HEK293 (cell line): Measurements from ENCODE around the gene SRBD1.
"Not testable (repeated sequence)": the region's sequence is repeated elsewhere in the genome, so short reads cannot be mapped to it uniquely, and the experiment has no call there.

ENCODE experiments used
- CTCF ChIA-PET: fragments of 350-600 bp; formaldehyde crosslinking; extraction: SDS; loops from one replicate; lab custom pipeline; 2021; ENCODE audit warnings: antibody characterized with exemption; lab: Yijun Ruan, JAX
- POLR2A ChIA-PET: fragments of 300-600 bp; formaldehyde crosslinking; extraction: SDS; loops from one replicate; lab custom pipeline; 2020; ENCODE audit warnings: antibody characterized with exemption, inconsistent platforms; lab: Yijun Ruan, JAX
- H3K27ac ChIP-seq: fragments of 200-500 bp; sonication (Bioruptor generic); 2 replicates; pipeline ENCODE4 v1.5.1; 2014; ENCODE audit warnings: low read depth, low read length, control low read depth, inconsistent platforms; ENCODE audit errors: extremely low read depth
- H3K36me3 ChIP-seq, 2 experiments: fragments of 200-500 bp in 1 of 2; sonication (Bioruptor generic) in 1 of 2; 1 replicate in 1 of 2; 2 replicates in 1 of 2; pipeline ENCODE4 v1.5.1; 2014 to 2017; ENCODE audit warnings: inconsistent platforms in 2 of 2, low read length in 2 of 2; ENCODE audit not compliant: control insufficient read depth in 2 of 2, insufficient read depth in 1 of 2
- H3K4me1 ChIP-seq: fragments of 200-500 bp; sonication (Bioruptor generic); 2 replicates; pipeline ENCODE4 v1.5.1; 2014; ENCODE audit warnings: mild to moderate bottlenecking, low read length, inconsistent platforms; ENCODE audit not compliant: control insufficient read depth, insufficient read depth
- H3K4me3 ChIP-seq: 2 replicates; pipeline ENCODE4 v1.5.1; 2011; ENCODE audit warnings: low read depth, mild to moderate bottlenecking, control low read depth, low read length, moderate library complexity
- H3K9me3 ChIP-seq: fragments of 200-500 bp; sonication (Bioruptor generic); 2 replicates; pipeline ENCODE4 v1.5.1; 2014; ENCODE audit warnings: low read depth, low read length, inconsistent platforms; ENCODE audit not compliant: control insufficient read depth, insufficient read depth
- GFI1B ChIP-seq: fragments of 450-650 bp; formaldehyde crosslinking; IDR thresholded peaks from 2 replicates; pipeline ENCODE4 v1.5.1; 2016; ENCODE audit warnings: missing biosample characterization, missing genetic modification characterization
- KLF1 ChIP-seq: fragments of 450-650 bp; formaldehyde crosslinking; IDR thresholded peaks from 2 replicates; pipeline ENCODE4 v1.5.1; 2016; ENCODE audit warnings: missing biosample characterization, missing genetic modification characterization
- PRDM1 ChIP-seq: fragments of 450-650 bp; formaldehyde crosslinking; IDR thresholded peaks from 2 replicates; pipeline ENCODE4; 2016; ENCODE audit warnings: missing biosample characterization, missing genetic modification characterization
- PRDM10 ChIP-seq: fragments of 450-650 bp; formaldehyde crosslinking; IDR thresholded peaks from 2 replicates; pipeline ENCODE4 v1.5.1; 2016; ENCODE audit warnings: missing biosample characterization, missing genetic modification characterization
- RBAK ChIP-seq: fragments of 450-650 bp; formaldehyde crosslinking; IDR thresholded peaks from 2 replicates; pipeline ENCODE4 v1.5.1; 2016; ENCODE audit warnings: missing biosample characterization, missing genetic modification characterization
- SCRT2 ChIP-seq: fragments of 450-650 bp; formaldehyde crosslinking; IDR thresholded peaks from 2 replicates; pipeline ENCODE4 v1.5.1; 2016; ENCODE audit warnings: missing biosample characterization, missing genetic modification characterization
- YY2 ChIP-seq: fragments of 450-650 bp; formaldehyde crosslinking; IDR thresholded peaks from 2 replicates; pipeline ENCODE4 v1.5.1; 2016; ENCODE audit warnings: missing biosample characterization, missing genetic modification characterization
- ZFP41 ChIP-seq: fragments of 450-650 bp; formaldehyde crosslinking; IDR thresholded peaks from 2 replicates; pipeline ENCODE4 v1.5.1; 2016; ENCODE audit warnings: missing biosample characterization, missing genetic modification characterization, borderline replicate concordance
- ZFP69B ChIP-seq: fragments of 450-650 bp; formaldehyde crosslinking; IDR thresholded peaks from 2 replicates; pipeline ENCODE4 v1.5.1; 2016; ENCODE audit warnings: missing biosample characterization, missing genetic modification characterization
- ZNF121 ChIP-seq: fragments of 450-650 bp; formaldehyde crosslinking; IDR thresholded peaks from 2 replicates; pipeline ENCODE4 v1.5.1; 2016; ENCODE audit warnings: missing biosample characterization, missing genetic modification characterization
- ZNF341 ChIP-seq: fragments of 450-650 bp; formaldehyde crosslinking; IDR thresholded peaks from 2 replicates; pipeline ENCODE4; 2016; ENCODE audit warnings: low read depth, missing biosample characterization, missing genetic modification characterization
- ZNF362 ChIP-seq: fragments of 450-650 bp; formaldehyde crosslinking; IDR thresholded peaks from 2 replicates; pipeline ENCODE4 v1.5.1; 2016; ENCODE audit warnings: missing biosample characterization, missing genetic modification characterization
- ZNF416 ChIP-seq: fragments of 450-650 bp; formaldehyde crosslinking; IDR thresholded peaks from 2 replicates; pipeline ENCODE4 v1.5.1; 2016; ENCODE audit warnings: missing biosample characterization, missing genetic modification characterization
- ZNF423 ChIP-seq: fragments of 450-650 bp; formaldehyde crosslinking; IDR thresholded peaks from 2 replicates; pipeline ENCODE4 v1.5.1; 2016; ENCODE audit warnings: missing biosample characterization, missing genetic modification characterization
- ZNF488 ChIP-seq: fragments of 450-650 bp; formaldehyde crosslinking; IDR thresholded peaks from 2 replicates; pipeline ENCODE4 v1.5.1; 2016; ENCODE audit warnings: missing biosample characterization, missing genetic modification characterization
- ZNF529 ChIP-seq: fragments of 450-650 bp; formaldehyde crosslinking; IDR thresholded peaks from 2 replicates; pipeline ENCODE4 v1.5.1; 2017; ENCODE audit warnings: missing genetic modification characterization, missing biosample characterization; ENCODE audit not compliant: insufficient replicate concordance
- ZNF621 ChIP-seq: fragments of 450-650 bp; formaldehyde crosslinking; IDR thresholded peaks from 2 replicates; pipeline ENCODE4 v1.5.1; 2017; ENCODE audit warnings: missing biosample characterization, missing genetic modification characterization
- TF ChIP-seq, protein P1 (sequence below): fragments of 450-650 bp; formaldehyde crosslinking; IDR thresholded peaks from 2 replicates; pipeline ENCODE4 v1.5.1; 2016; ENCODE audit warnings: missing biosample characterization, missing genetic modification characterization
- TF ChIP-seq, protein P2 (sequence below): fragments of 450-650 bp; IDR thresholded peaks from 2 replicates; pipeline ENCODE4 v1.5.1; 2018; ENCODE audit warnings: missing biosample characterization, mild to moderate bottlenecking, missing genetic modification characterization

The SRBD1 gene

GRCh38 chr2:45435316-45435715 is 175.8 kb downstream of the SRBD1 start (continued):
- TF ChIP-seq ZNF362 (tag by site-specific recombination) (no peak), ZNF121 (tag by site-specific recombination) (no peak), ZNF621 (tag by site-specific recombination) (no peak), SCRT2 (tag by site-specific recombination) (no peak), PRDM1 (tag by site-specific recombination) (no peak), ZNF488 (tag by site-specific recombination) (no peak)
- TF ChIP-seq, protein P1, sequence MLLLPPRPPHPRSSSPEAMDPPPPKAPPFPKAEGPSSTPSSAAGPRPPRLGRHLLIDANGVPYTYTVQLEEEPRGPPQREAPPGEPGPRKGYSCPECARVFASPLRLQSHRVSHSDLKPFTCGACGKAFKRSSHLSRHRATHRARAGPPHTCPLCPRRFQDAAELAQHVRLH, result no peak

DNA sequence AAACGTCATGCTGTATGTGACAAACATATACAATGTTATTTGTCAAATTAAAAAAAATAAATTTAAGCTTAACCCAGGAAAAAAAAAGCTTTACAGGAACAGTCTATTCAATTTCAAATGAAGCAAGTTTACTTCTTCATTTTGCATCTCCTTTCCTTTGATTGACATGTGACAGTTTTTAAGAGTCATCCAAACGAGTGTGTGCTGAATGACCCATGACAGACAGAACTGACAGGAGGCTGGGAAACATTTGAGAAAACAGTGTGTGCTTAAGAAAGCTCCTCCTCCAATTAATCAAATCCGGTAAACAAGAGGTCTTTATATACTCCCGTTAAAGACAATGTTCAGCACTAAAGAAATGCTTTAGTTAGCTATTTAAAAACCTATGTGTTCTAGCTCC is 177.7 kb downstream of the SRBD1 start:
- Histone ChIP-seq H3K4me3 (no peak overlapping the region), H3K9me3 (no peaks in the 10 kb centered on the region), H3K27ac (no peak overlapping the region), H3K36me3 (no peaks in the 10 kb centered on the region), H3K4me1 (peaks cover 5% of the 10 kb centered on the region; the same call in 1 of the 2 replicates)
- ChIA-PET CTCF (no interaction called here), POLR2A (no interaction called here)
- no peak for TF ChIP-seq ZNF529 (tag by site-specific recombination)
- TF ChIP-seq RBAK (tag by site-specific recombination), result no peak
- TF ChIP-seq, protein P2, sequence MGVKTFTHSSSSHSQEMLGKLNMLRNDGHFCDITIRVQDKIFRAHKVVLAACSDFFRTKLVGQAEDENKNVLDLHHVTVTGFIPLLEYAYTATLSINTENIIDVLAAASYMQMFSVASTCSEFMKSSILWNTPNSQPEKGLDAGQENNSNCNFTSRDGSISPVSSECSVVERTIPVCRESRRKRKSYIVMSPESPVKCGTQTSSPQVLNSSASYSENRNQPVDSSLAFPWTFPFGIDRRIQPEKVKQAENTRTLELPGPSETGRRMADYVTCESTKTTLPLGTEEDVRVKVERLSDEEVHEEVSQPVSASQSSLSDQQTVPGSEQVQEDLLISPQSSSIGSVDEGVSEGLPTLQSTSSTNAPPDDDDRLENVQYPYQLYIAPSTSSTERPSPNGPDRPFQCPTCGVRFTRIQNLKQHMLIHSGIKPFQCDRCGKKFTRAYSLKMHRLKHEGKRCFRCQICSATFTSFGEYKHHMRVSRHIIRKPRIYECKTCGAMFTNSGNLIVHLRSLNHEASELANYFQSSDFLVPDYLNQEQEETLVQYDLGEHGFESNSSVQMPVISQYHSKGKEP (tag by site-specific recombination), result no peak
- TF ChIP-seq YY2 (tag by site-specific recombination), result no peak
- TF ChIP-seq ZNF416, result no peak
- no peak for TF ChIP-seq ZNF423 (tag by site-specific recombination)
- no peak for TF ChIP-seq ZFP41
- no peak for TF ChIP-seq ZFP69B (tag by site-specific recombination)
- TF ChIP-seq ZNF341 (tag by site-specific recombination), result no peak
- TF ChIP-seq GFI1B (tag by site-specific recombination), result no peak

DNA sequence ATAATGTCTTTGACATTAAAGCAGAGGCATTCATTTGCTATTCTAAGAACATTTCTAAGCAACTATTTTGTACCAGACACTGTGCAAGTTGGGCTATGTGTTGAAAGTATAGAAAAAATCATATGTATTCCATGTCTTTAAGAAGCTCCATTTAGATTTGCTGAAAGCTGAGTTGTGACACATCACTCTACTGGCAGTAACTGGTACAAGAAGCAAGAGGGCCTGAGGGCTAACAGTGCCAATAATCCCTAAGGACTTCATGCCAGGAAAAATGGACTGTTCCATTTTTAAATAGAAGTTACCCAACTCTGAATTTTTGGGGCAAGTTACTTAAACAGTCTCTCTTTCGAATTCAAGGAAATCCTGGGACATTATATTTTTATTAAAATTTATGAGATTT is 178.7 kb downstream of the SRBD1 start:
- TF ChIP-seq PRDM10, result 0 out of 2 replicates have a peak, but pooled peaks have one; percentile 13
- TF ChIP-seq KLF1 (tag by site-specific recombination), result no peak
- POLR2A ChIA-PET, result no interaction called here
- Histone ChIP-seq H3K27ac (no peak overlapping the region), H3K36me3 (no peaks in the 10 kb centered on the region), H3K9me3 (no peaks in the 10 kb centered on the region), H3K4me1 (peaks cover 5% of the 10 kb centered on the region; the same call in 1 of the 2 replicates), H3K4me3 (no peak overlapping the region)
- CTCF ChIA-PET, result interaction anchor here (0.5 to 0.6 kb wide), 3 partner anchors 61 to 264 kb away, joined by 3 to 4 read pairs (median 4); no protein-coding TSS in a partner anchor

- CTCF ChIA-PET, result interaction anchor here (0.6 kb wide), 1 partner anchor 412 kb away, joined by 5 read pairs; no protein-coding TSS in a partner anchor
- POLR2A ChIA-PET, H3K4me1 ChIP-seq: not testable (repeated sequence)
Measured at GRCh38 chr2:45426025-45426424, 185.0 kb downstream of the SRBD1 start.

More at GRCh38 chr2:45426025-45426424, 185.0 kb downstream of the SRBD1 start:
- H3K36me3 ChIP-seq, H3K27ac ChIP-seq, H3K9me3 ChIP-seq, H3K4me3 ChIP-seq: not testable (repeated sequence)
